Activated effector memory CD4-positive, alpha-beta T cell treated with anti-CD3 and anti-CD28 coated beads, Interleukin-2, amount 50 U/mL, for 16 hours (primary cell): Measurements from ENCODE around the gene NLRP6.

Experiments
- DNase-seq: peaks from one replicate; pipeline ENCODE4 v3.0.0-alpha.2; 2020

NLRP6 gene

GRCh38 chr11:294780-295179 lies 16.6 kb downstream of the NLRP6 start:
- DNase-seq: peak; percentile 61

GRCh38 chr11:295351-296170 lies 17.4 kb downstream of the NLRP6 start:
- DNase-seq: peak; percentile 62

- peak; percentile 64 for DNase-seq
Observed at GRCh38 chr11:296171-297050, 18.2 kb downstream of the NLRP6 start.

GRCh38 chr11:297051-297585 lies 18.9 kb downstream of the NLRP6 start:
- no peak for DNase-seq

GRCh38 chr11:297586-298405 lies 19.6 kb downstream of the NLRP6 start:
- peak; percentile 75 for DNase-seq

- DNase-seq: peak; percentile 64
Observed at GRCh38 chr11:298406-299065, 20.3 kb downstream of the NLRP6 start.

- peak; percentile 63 for DNase-seq
Observed at GRCh38 chr11:299081-299891, 21.1 kb downstream of the NLRP6 start, which contains the start of gene IFITM5. TSS of gene IFITM5 (minus strand) at chr11:299526. CDS start at chr11:299490, 36 bp downstream.

GRCh38 chr11:299951-300735 lies 21.9 kb downstream of the NLRP6 start:
- DNase-seq: peak; percentile 69

- DNase-seq: no peak
Observed at GRCh38 chr11:303363-303762, 25.2 kb downstream of the NLRP6 start.

- no peak for DNase-seq
Observed at GRCh38 chr11:304061-304506, 25.9 kb downstream of the NLRP6 start.

- peak; percentile 83 for DNase-seq
Observed at GRCh38 chr11:304915-305843, 27.0 kb downstream of the NLRP6 start.

GRCh38 chr11:305844-306211 lies 27.6 kb downstream of the NLRP6 start:
- no peak for DNase-seq

- no peak for DNase-seq
Observed at GRCh38 chr11:306645-307371, 28.6 kb downstream of the NLRP6 start.

GRCh38 chr11:307766-308708 lies 29.8 kb downstream of the NLRP6 start, which contains the start of gene IFITM2:
TSS of gene IFITM2 (plus strand) at chr11:307816. CDS start at chr11:308193, 377 bp downstream.
- peak; percentile 77 for DNase-seq

- peak; percentile 68 for DNase-seq
Observed at GRCh38 chr11:308740-309665, 30.8 kb downstream of the NLRP6 start.
